Neural progenitor cell (in vitro differentiated cells): ENCODE results near the gene NEDD4L.

Experiments used
- EZH2phosphoT487 ChIP-seq: fragments of 200-600 bp; sonication (generic); IDR thresholded peaks from 2 replicates; pipeline ENCODE4 v1.6.1; 2017; ENCODE audit warnings: antibody characterized with exemption
- TF ChIP-seq, protein P1 (sequence below): fragments of 200-600 bp; sonication (generic); IDR thresholded peaks from 2 replicates; pipeline ENCODE4 v1.5.1; 2017; ENCODE audit warnings: antibody characterized with exemption, mild to moderate bottlenecking

DNA sequence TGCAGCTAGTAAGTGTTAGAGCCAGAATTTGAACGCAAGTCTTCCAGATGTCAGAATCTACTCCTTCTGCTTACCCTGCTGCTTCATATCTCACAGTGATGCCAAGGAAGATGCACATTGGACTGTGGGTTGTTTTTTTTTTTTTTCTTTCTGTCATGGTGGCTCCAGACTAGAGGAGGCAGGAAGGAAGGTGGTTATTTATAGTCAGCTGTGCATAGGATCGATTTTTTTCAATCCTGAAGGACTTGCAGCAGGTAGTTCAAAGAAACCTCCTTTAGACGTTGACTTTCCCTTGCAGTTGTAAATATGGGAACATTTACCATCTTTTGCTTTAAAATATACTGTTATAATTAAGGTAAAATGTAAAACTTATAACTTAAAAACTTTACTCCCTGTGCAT is 17.3 kb downstream of the NEDD4L start:
- no peak for TF ChIP-seq EZH2phosphoT487
- TF ChIP-seq, protein P1, sequence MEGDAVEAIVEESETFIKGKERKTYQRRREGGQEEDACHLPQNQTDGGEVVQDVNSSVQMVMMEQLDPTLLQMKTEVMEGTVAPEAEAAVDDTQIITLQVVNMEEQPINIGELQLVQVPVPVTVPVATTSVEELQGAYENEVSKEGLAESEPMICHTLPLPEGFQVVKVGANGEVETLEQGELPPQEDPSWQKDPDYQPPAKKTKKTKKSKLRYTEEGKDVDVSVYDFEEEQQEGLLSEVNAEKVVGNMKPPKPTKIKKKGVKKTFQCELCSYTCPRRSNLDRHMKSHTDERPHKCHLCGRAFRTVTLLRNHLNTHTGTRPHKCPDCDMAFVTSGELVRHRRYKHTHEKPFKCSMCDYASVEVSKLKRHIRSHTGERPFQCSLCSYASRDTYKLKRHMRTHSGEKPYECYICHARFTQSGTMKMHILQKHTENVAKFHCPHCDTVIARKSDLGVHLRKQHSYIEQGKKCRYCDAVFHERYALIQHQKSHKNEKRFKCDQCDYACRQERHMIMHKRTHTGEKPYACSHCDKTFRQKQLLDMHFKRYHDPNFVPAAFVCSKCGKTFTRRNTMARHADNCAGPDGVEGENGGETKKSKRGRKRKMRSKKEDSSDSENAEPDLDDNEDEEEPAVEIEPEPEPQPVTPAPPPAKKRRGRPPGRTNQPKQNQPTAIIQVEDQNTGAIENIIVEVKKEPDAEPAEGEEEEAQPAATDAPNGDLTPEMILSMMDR: no peak
